SU-DHL-6 (cell line): Measurements from ENCODE around the gene OTOS.

Experiments used
- H2AFZ ChIP-seq: fragments of 200-600 bp; sonication (generic); 2 replicates; pipeline ENCODE4 v1.6.1; 2014; ENCODE audit warnings: low read depth, mild to moderate bottlenecking, moderate library complexity, mixed read lengths, antibody characterized with exemption, low read length; ENCODE audit not compliant: severe bottlenecking
- H3F3A ChIP-seq: fragments of 200-600 bp; shearing (Covaris generic); 2 replicates; pipeline ENCODE4 v1.6.0; 2016; ENCODE audit warnings: antibody characterized with exemption, mild to moderate bottlenecking; ENCODE audit not compliant: insufficient read depth
- H3K27ac ChIP-seq: fragments of 200-600 bp; sonication (generic); 2 replicates; pipeline ENCODE4 v1.5.1; 2016; ENCODE audit warnings: low read depth, mild to moderate bottlenecking, low read length, moderate library complexity, mixed read lengths
- H3K27me3 ChIP-seq: fragments of 200-600 bp; sonication (generic), shearing (Covaris generic); 2 replicates; pipeline ENCODE4 v1.6.0; 2014; ENCODE audit warnings: mild to moderate bottlenecking, low read length
- H3K36me3 ChIP-seq: fragments of 200-600 bp; sonication (generic); 2 replicates; pipeline ENCODE4 v1.6.1; 2014; ENCODE audit warnings: mild to moderate bottlenecking, low read length, mixed read lengths
- H3K4me2 ChIP-seq: fragments of 300-600, 200-600 bp; shearing (Covaris generic), sonication (generic); 2 replicates; pipeline ENCODE4 v1.6.0; 2014; ENCODE audit warnings: low read length, low read depth, mild to moderate bottlenecking; ENCODE audit not compliant: poor library complexity, severe bottlenecking
- H3K4me3 ChIP-seq: fragments of 200-600 bp; sonication (generic); 2 replicates; pipeline ENCODE4 v1.5.1; 2014; ENCODE audit warnings: antibody characterized with exemption, low read length, mild to moderate bottlenecking, mixed read lengths; ENCODE audit not compliant: insufficient read depth, poor library complexity, severe bottlenecking
- H3K79me2 ChIP-seq: fragments of 200-600 bp; sonication (generic); 2 replicates; pipeline ENCODE4 v1.6.1; 2014; ENCODE audit warnings: mild to moderate bottlenecking, low read length, moderate library complexity; ENCODE audit not compliant: insufficient read depth
- H3K9ac ChIP-seq: fragments of 200-600 bp; sonication (generic); 2 replicates; pipeline ENCODE4 v1.7.0; 2014; ENCODE audit warnings: mild to moderate bottlenecking, low read length
- H3K9me2 ChIP-seq: fragments of 200-600 bp; sonication (generic); replicated peaks from 2 replicates; pipeline ENCODE4 v1.6.1; 2014; ENCODE audit warnings: low read length; ENCODE audit not compliant: insufficient read depth
- H3K9me3 ChIP-seq: fragments of 200-600 bp; sonication (generic); 2 replicates; pipeline ENCODE4 v1.6.1; 2014; ENCODE audit warnings: low read length, mixed read lengths; ENCODE audit not compliant: insufficient read depth
- H4K20me1 ChIP-seq: fragments of 200-600 bp; sonication (generic); 2 replicates; pipeline ENCODE4 v1.6.1; 2014; ENCODE audit warnings: low read depth, mild to moderate bottlenecking, antibody characterized with exemption, low read length, moderate library complexity, mixed read lengths
- CTCF ChIP-seq: fragments of 200-600 bp; sonication (generic); IDR thresholded peaks from one replicate; pipeline ENCODE4 v1.5.1; 2017; ENCODE audit warnings: antibody characterized with exemption, mild to moderate bottlenecking, low read length, moderate library complexity; ENCODE audit not compliant: insufficient read depth, poor library complexity, severe bottlenecking
- EZH2phosphoT487 ChIP-seq: fragments of 200-600 bp; sonication (generic), shearing (Covaris generic); conservative IDR thresholded peaks from 2 replicates; pipeline ENCODE4 v1.6.1; 2018; ENCODE audit warnings: mild to moderate bottlenecking, antibody characterized with exemption, low read length, moderate library complexity, mixed read lengths

Gene OTOS

GRCh38 chr2:240170354-240170735, 29.9 kb upstream of the OTOS start:
- no peak overlapping the region for H3K4me2 ChIP-seq
- no peak overlapping the region for H2AFZ ChIP-seq
- no peaks in the 10 kb centered on the region for H3K9me2 ChIP-seq
- no peak overlapping the region for H3K9ac ChIP-seq
- H3K9me3 ChIP-seq: no peaks in the 10 kb centered on the region
- H3K79me2 ChIP-seq: no peaks in the 10 kb centered on the region
- H3F3A ChIP-seq: no peaks in the 10 kb centered on the region
- H3K36me3 ChIP-seq: no peaks in the 10 kb centered on the region
- no peak overlapping the region for H3K27ac ChIP-seq
- no peaks in the 10 kb centered on the region for H4K20me1 ChIP-seq
- TF ChIP-seq EZH2phosphoT487: no peak
- no peak for TF ChIP-seq CTCF
- H3K27me3 ChIP-seq: no peaks in the 10 kb centered on the region
- no peak overlapping the region for H3K4me3 ChIP-seq

- no peak overlapping the region for H3K4me3 ChIP-seq
- H3F3A ChIP-seq: no peaks in the 10 kb centered on the region
- TF ChIP-seq EZH2phosphoT487: no peak
- no peak for TF ChIP-seq CTCF
- no peaks in the 10 kb centered on the region for H3K36me3 ChIP-seq
- no peak overlapping the region for H3K27ac ChIP-seq
- H3K9me3 ChIP-seq: no peaks in the 10 kb centered on the region
- no peak overlapping the region for H3K9ac ChIP-seq
- H2AFZ ChIP-seq: no peak overlapping the region
- no peaks in the 10 kb centered on the region for H3K79me2 ChIP-seq
- no peaks in the 10 kb centered on the region for H3K27me3 ChIP-seq
- no peak overlapping the region for H3K4me2 ChIP-seq
- no peaks in the 10 kb centered on the region for H4K20me1 ChIP-seq
- no peaks in the 10 kb centered on the region for H3K9me2 ChIP-seq
Measured at GRCh38 chr2:240169486-240170353, 29.3 kb upstream of the OTOS start.

- no peak overlapping the region for H3K27ac ChIP-seq
- no peaks in the 10 kb centered on the region for H3K9me2 ChIP-seq
- H2AFZ ChIP-seq: no peak overlapping the region
- no peaks in the 10 kb centered on the region for H3K79me2 ChIP-seq
- no peaks in the 10 kb centered on the region for H3K9me3 ChIP-seq
- TF ChIP-seq CTCF: no peak
- no peak for TF ChIP-seq EZH2phosphoT487
- H3K27me3 ChIP-seq: no peaks in the 10 kb centered on the region
- no peak overlapping the region for H3K4me3 ChIP-seq
- no peaks in the 10 kb centered on the region for H3K36me3 ChIP-seq
- no peaks in the 10 kb centered on the region for H3F3A ChIP-seq
- no peak overlapping the region for H3K4me2 ChIP-seq
- H3K9ac ChIP-seq: no peak overlapping the region
- H4K20me1 ChIP-seq: no peaks in the 10 kb centered on the region
Measured at GRCh38 chr2:240168546-240169361, 28.3 kb upstream of the OTOS start.
